ENCODE data around the gene NDUFB6.
"Not testable (repeated sequence)": the region's sequence is repeated elsewhere in the genome, so short reads cannot be mapped to it uniquely, and the experiment has no call there.

GRCh38 chr9:32599021-32599420 is 26.1 kb upstream of the NDUFB6 start:
- TF ChIP-seq MYC (IDR thresholded peaks at IDR 0.05; ENCODE audit: insufficient read depth, insufficient read length, insufficient replicate concordance, low read length, severe bottlenecking); CEBPZ (IDR thresholded peaks at IDR 0.05; ENCODE audit: low read depth, low read length); NBN (IDR thresholded peaks at IDR 0.05); RAD21 (IDR thresholded peaks at IDR 0.05; ENCODE audit: insufficient read depth, low read depth, low read length); EED (IDR thresholded peaks at IDR 0.05; ENCODE audit: low read depth); POLR2A (IDR thresholded peaks at IDR 0.05; ENCODE audit: low read depth, low read length): not testable (repeated sequence)

Data from GM12878 (cell line).